ENCODE results near the gene WDR20. TPM values are rescaled to one million over a fixed set of nuclear protein-coding genes. Genes with fewer than 3 reads are reported as not detected.
A peak's percentile ranks its signal among the peaks of the same experiment; 100 is the strongest.

WDR20 gene, protein sequence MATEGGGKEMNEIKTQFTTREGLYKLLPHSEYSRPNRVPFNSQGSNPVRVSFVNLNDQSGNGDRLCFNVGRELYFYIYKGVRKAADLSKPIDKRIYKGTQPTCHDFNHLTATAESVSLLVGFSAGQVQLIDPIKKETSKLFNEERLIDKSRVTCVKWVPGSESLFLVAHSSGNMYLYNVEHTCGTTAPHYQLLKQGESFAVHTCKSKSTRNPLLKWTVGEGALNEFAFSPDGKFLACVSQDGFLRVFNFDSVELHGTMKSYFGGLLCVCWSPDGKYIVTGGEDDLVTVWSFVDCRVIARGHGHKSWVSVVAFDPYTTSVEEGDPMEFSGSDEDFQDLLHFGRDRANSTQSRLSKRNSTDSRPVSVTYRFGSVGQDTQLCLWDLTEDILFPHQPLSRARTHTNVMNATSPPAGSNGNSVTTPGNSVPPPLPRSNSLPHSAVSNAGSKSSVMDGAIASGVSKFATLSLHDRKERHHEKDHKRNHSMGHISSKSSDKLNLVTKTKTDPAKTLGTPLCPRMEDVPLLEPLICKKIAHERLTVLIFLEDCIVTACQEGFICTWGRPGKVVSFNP
- 25.2 TPM for total RNA-seq
- long read RNA-seq, transcript WDR20-204 (3 exons, 2,391 nt), result major isoform, 11 of 36 reads
- long read RNA-seq, partial matches to known transcripts, result 3 of 36 reads
- long read RNA-seq, other reads (novel, unspliced or antisense), result 13 of 36 reads

GRCh38 chr14:102139286-102140026 lies at the start of gene WDR20:
TSS of gene WDR20 (plus strand) at chr14:102139897. CDS start at chr14:102139924, 27 bp downstream.
- Histone ChIP-seq H3K4me3 (peak within 1 kb of the TSS; percentile 90), H3K27me3 (no peaks in the 10 kb centered on the region), H3K9me3 (no peaks in the 10 kb centered on the region), H3K4me1 (peaks cover 19% of the 10 kb centered on the region), H3K27ac (peak within 1 kb of the TSS; percentile 86), H3K36me3 (no peaks in the 10 kb centered on the region)
- intact Hi-C loops (cut with DNase I), result no loop called here
- peak; percentile 99 for ATAC-seq
- peak; percentile 100 for DNase-seq
- TF ChIP-seq, protein P1, sequence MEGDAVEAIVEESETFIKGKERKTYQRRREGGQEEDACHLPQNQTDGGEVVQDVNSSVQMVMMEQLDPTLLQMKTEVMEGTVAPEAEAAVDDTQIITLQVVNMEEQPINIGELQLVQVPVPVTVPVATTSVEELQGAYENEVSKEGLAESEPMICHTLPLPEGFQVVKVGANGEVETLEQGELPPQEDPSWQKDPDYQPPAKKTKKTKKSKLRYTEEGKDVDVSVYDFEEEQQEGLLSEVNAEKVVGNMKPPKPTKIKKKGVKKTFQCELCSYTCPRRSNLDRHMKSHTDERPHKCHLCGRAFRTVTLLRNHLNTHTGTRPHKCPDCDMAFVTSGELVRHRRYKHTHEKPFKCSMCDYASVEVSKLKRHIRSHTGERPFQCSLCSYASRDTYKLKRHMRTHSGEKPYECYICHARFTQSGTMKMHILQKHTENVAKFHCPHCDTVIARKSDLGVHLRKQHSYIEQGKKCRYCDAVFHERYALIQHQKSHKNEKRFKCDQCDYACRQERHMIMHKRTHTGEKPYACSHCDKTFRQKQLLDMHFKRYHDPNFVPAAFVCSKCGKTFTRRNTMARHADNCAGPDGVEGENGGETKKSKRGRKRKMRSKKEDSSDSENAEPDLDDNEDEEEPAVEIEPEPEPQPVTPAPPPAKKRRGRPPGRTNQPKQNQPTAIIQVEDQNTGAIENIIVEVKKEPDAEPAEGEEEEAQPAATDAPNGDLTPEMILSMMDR (IDR thresholded peaks at IDR 0.05), result no peak

- H3K4me3 ChIP-seq, result no peak overlapping the region
- intact Hi-C loops (cut with DNase I), result loop anchor here (10.0 kb wide), 1 partner anchor 126 kb away; the partner anchor contains the start of gene DYNC1H1
- no peak for ATAC-seq
- H3K4me1 ChIP-seq, result peaks cover 19% of the 10 kb centered on the region
- DNase-seq, result peak; percentile 11
- no peak overlapping the region for H3K27ac ChIP-seq
- TF ChIP-seq, protein P1 (IDR thresholded peaks at IDR 0.05), result no peak
- H3K27me3 ChIP-seq, result no peaks in the 10 kb centered on the region
- H3K36me3 ChIP-seq, result peaks cover under 1% of the 10 kb centered on the region
- H3K9me3 ChIP-seq, result no peaks in the 10 kb centered on the region
Observed at GRCh38 chr14:102090713-102091112, 49.0 kb upstream of the WDR20 start.

DNA sequence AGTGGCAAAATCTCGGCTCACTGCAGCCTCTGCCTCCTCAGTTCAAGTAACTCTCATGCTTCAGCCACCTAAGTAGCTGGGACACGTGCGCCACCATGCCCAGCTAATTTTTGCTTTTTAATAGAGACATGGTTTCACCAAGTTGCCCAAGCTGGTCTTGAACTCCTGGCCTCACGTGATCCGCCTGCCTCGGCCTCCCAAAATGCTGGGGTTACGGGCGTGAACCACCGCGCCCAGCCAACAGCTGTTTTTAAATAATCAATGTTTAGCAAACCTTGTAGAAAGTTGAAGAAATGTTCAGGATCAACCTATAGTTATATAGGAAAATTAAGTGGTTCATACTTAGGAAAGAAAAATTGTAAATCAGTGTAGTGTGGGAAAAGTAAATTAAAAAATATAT lies 46.9 kb upstream of the WDR20 start:
- H3K9me3 ChIP-seq, result no peaks in the 10 kb centered on the region
- H3K4me1 ChIP-seq, result peaks cover 21% of the 10 kb centered on the region
- DNase-seq, result peak; percentile 21
- no peak overlapping the region for H3K27ac ChIP-seq
- no peak for ATAC-seq
- TF ChIP-seq, protein P1 (IDR thresholded peaks at IDR 0.05), result no peak
- H3K27me3 ChIP-seq, result no peaks in the 10 kb centered on the region
- intact Hi-C loops (cut with DNase I), result loop anchor here (10.0 kb wide), 1 partner anchor 128 kb away; the partner anchor contains the start of gene DYNC1H1
- no peak overlapping the region for H3K4me3 ChIP-seq
- no peaks in the 10 kb centered on the region for H3K36me3 ChIP-seq

GRCh38 chr14:102094101-102094500 lies 45.6 kb upstream of the WDR20 start:
- Histone ChIP-seq H3K4me3 (no peak overlapping the region), H3K27me3 (no peaks in the 10 kb centered on the region), H3K9me3 (no peaks in the 10 kb centered on the region), H3K4me1 (peaks cover 8% of the 10 kb centered on the region), H3K36me3 (no peaks in the 10 kb centered on the region), H3K27ac (no peak overlapping the region)
- intact Hi-C loops (cut with DNase I), result loop anchor here (10.0 kb wide), 1 partner anchor 129 kb away; the partner anchor contains the start of gene DYNC1H1
- TF ChIP-seq, protein P1 (IDR thresholded peaks at IDR 0.05), result no peak
- ATAC-seq (no peak), DNase-seq (no peak)

GRCh38 chr14:102095231-102095870 lies 44.3 kb upstream of the WDR20 start:
- intact Hi-C loops (cut with DNase I), result loop anchor here (10.0 kb wide), 1 partner anchor 131 kb away; the partner anchor contains the start of gene DYNC1H1
- TF ChIP-seq, protein P1 (IDR thresholded peaks at IDR 0.05), result no peak
- Histone ChIP-seq H3K4me1 (peaks cover 4% of the 10 kb centered on the region), H3K27me3 (no peaks in the 10 kb centered on the region), H3K4me3 (no peak overlapping the region), H3K27ac (no peak overlapping the region), H3K9me3 (no peaks in the 10 kb centered on the region), H3K36me3 (no peaks in the 10 kb centered on the region)
- DNase-seq (no peak), ATAC-seq (peak; percentile 13)
